H9 (cell line): ENCODE measurements around the gene CCT6A. TPM values are rescaled to one million over a fixed set of nuclear protein-coding genes. Genes with fewer than 3 reads are reported as not detected.
"Not testable (repeated sequence)": the region's sequence is repeated elsewhere in the genome, so short reads cannot be mapped to it uniquely, and the experiment has no call there.

ENCODE experiments used
- DNase-seq: peaks from one replicate; pipeline ENCODE4 v3.0.0-alpha.2; 2017
- H2AFZ ChIP-seq: one replicate; pipeline ENCODE4 v1.6.1; 2013; ENCODE audit warnings: mild to moderate bottlenecking, low read length, control low read depth, moderate library complexity
- H2AK5ac ChIP-seq: 2 replicates; pipeline ENCODE4 v1.6.1; 2013; ENCODE audit warnings: low read length, control low read depth, mixed read lengths; ENCODE audit not compliant: insufficient read length
- H2BK120ac ChIP-seq: one replicate; pipeline ENCODE4 v1.6.1; 2013; ENCODE audit warnings: low read depth, mild to moderate bottlenecking, low read length, control low read depth, inconsistent platforms; ENCODE audit not compliant: poor library complexity, severe bottlenecking
- H2BK12ac ChIP-seq: 2 replicates; pipeline ENCODE4 v1.6.1; 2013; ENCODE audit warnings: low read length, control low read depth, mixed read lengths, low read depth; ENCODE audit not compliant: insufficient read length
- H2BK15ac ChIP-seq: 2 replicates; pipeline ENCODE4 v1.6.1; 2013; ENCODE audit warnings: low read depth, low read length, control low read depth
- H2BK20ac ChIP-seq: one replicate; pipeline ENCODE4 v1.6.1; 2013; ENCODE audit warnings: low read depth, mild to moderate bottlenecking, low read length, control low read depth, inconsistent platforms; ENCODE audit not compliant: poor library complexity, severe bottlenecking
- H2BK5ac ChIP-seq: 2 replicates; pipeline ENCODE4 v1.6.1; 2013; ENCODE audit warnings: low read length, control low read depth, mixed read lengths; ENCODE audit not compliant: insufficient read length
- H3K14ac ChIP-seq: 2 replicates; pipeline ENCODE4 v1.6.1; 2013; ENCODE audit warnings: low read length, control low read depth; ENCODE audit not compliant: insufficient read depth
- H3K18ac ChIP-seq: 2 replicates; pipeline ENCODE4 v1.6.1; 2013; ENCODE audit warnings: low read depth, mild to moderate bottlenecking, mixed read lengths, low read length, control low read depth; ENCODE audit not compliant: insufficient read length
- H3K23ac ChIP-seq: 2 replicates; pipeline ENCODE4 v1.6.1; 2013; ENCODE audit warnings: low read length, control low read depth, mixed read lengths, low read depth; ENCODE audit not compliant: insufficient read length
- H3K23me2 ChIP-seq: 2 replicates; pipeline ENCODE4 v1.6.1; 2013; ENCODE audit warnings: low read depth, mild to moderate bottlenecking, mixed read lengths, low read length, control low read depth; ENCODE audit not compliant: insufficient read length, poor library complexity, severe bottlenecking
- H3K27ac ChIP-seq: 2 replicates; pipeline ENCODE4 v1.5.1; 2013; ENCODE audit warnings: low read length, control low read depth, mixed read lengths, low read depth; ENCODE audit not compliant: insufficient read length
- H3K27me3 ChIP-seq: 2 replicates; pipeline ENCODE4 v1.6.1; 2013; ENCODE audit warnings: low read length, control low read depth, inconsistent platforms; ENCODE audit not compliant: insufficient read depth
- H3K4ac ChIP-seq: 2 replicates; pipeline ENCODE4 v1.6.1; 2013; ENCODE audit warnings: low read depth, mild to moderate bottlenecking, control low read depth, inconsistent platforms, low read length, moderate library complexity
- H3K4me1 ChIP-seq: 2 replicates; pipeline ENCODE4 v1.6.1; 2013; ENCODE audit warnings: low read length, control low read depth, inconsistent platforms; ENCODE audit not compliant: insufficient read depth
- H3K4me2 ChIP-seq: 2 replicates; pipeline ENCODE4 v1.6.1; 2013; ENCODE audit warnings: low read length, control low read depth, mixed read lengths; ENCODE audit not compliant: insufficient read length, insufficient read depth
- H3K56ac ChIP-seq: 2 replicates; pipeline ENCODE4 v1.6.1; 2013; ENCODE audit warnings: low read depth, mild to moderate bottlenecking, mixed read lengths, low read length, control low read depth; ENCODE audit not compliant: insufficient read length
- H3K79me1 ChIP-seq: 2 replicates; pipeline ENCODE4 v1.6.1; 2013; ENCODE audit warnings: low read depth, mild to moderate bottlenecking, moderate library complexity, low read length, control low read depth, inconsistent platforms; ENCODE audit not compliant: insufficient read depth, poor library complexity, severe bottlenecking
- H3K79me2 ChIP-seq: 2 replicates; pipeline ENCODE4 v1.6.1; 2013; ENCODE audit warnings: low read length, control low read depth, inconsistent platforms; ENCODE audit not compliant: insufficient read depth
- H3K9ac ChIP-seq: 2 replicates; pipeline ENCODE4 v1.6.1; 2013; ENCODE audit warnings: low read length, control low read depth, mixed read lengths; ENCODE audit not compliant: insufficient read length; ENCODE audit errors: extremely low read depth
- H3K9me3 ChIP-seq: one replicate; pipeline ENCODE4 v1.6.1; 2013; ENCODE audit warnings: low read depth, low read length, inconsistent platforms; ENCODE audit not compliant: control insufficient read depth
- H3T11ph ChIP-seq: one replicate; pipeline ENCODE4 v1.6.1; 2013; ENCODE audit warnings: mild to moderate bottlenecking, low read length, control low read depth, inconsistent platforms
- H4K20me1 ChIP-seq: one replicate; pipeline ENCODE4 v1.6.1; 2013; ENCODE audit not compliant: control insufficient read depth, insufficient read length, insufficient read depth
- H4K5ac ChIP-seq: 2 replicates; pipeline ENCODE4 v1.6.1; 2013; ENCODE audit warnings: low read depth, mild to moderate bottlenecking, mixed read lengths, low read length, control low read depth; ENCODE audit not compliant: insufficient read length
- H4K8ac ChIP-seq: replicated peaks from 2 replicates; pipeline ENCODE4 v1.6.1; 2013; ENCODE audit warnings: low read length, control low read depth, mixed read lengths, low read depth; ENCODE audit not compliant: insufficient read length
- H4K91ac ChIP-seq: 2 replicates; pipeline ENCODE4 v1.6.1; 2013; ENCODE audit warnings: low read depth, mild to moderate bottlenecking, moderate library complexity, mixed read lengths, low read length, control low read depth; ENCODE audit not compliant: insufficient read length
- H3K27ac Mint-ChIP-seq, 3 experiments: 2 replicates in 2 of 3; 3 replicates in 1 of 3; pipeline ENCODE4 v1.8.0; 2020 to 2021; ENCODE audit warnings: mixed read lengths in 3 of 3, mild to moderate bottlenecking in 1 of 3, moderate library complexity in 1 of 3
- H3K27me3 Mint-ChIP-seq: 2 replicates; pipeline ENCODE4 v1.8.0; 2021; ENCODE audit warnings: low read depth, mild to moderate bottlenecking, moderate library complexity, mixed read lengths
- H3K36me3 Mint-ChIP-seq, 3 experiments: 2 replicates in 2 of 3; 3 replicates in 1 of 3; pipeline ENCODE4 v1.8.0; 2020 to 2021; ENCODE audit warnings: low read depth in 3 of 3, mixed read lengths in 3 of 3; ENCODE audit not compliant: insufficient read depth in 1 of 3
- H3K4me1 Mint-ChIP-seq, 2 experiments: 2 replicates each; pipeline ENCODE4 v1.8.0; 2020; ENCODE audit warnings: mixed read lengths in 2 of 2
- H3K4me3 Mint-ChIP-seq, 2 experiments: 2 replicates in 1 of 2; 3 replicates in 1 of 2; pipeline ENCODE4 v1.8.0; 2020 to 2021; ENCODE audit warnings: mild to moderate bottlenecking in 2 of 2, mixed read lengths in 2 of 2, moderate library complexity in 1 of 2
- H3K9me3 Mint-ChIP-seq, 2 experiments: 2 replicates in 1 of 2; 3 replicates in 1 of 2; pipeline ENCODE4 v1.8.0; 2020; ENCODE audit warnings: mild to moderate bottlenecking in 2 of 2, mixed read lengths in 2 of 2, moderate library complexity in 1 of 2
- WGBS: extraction: QIAGEN DNeasy Blood & Tissue Kit; methylation state at CpG from one replicate; pipeline ENCODE4 v1.1.7; 2013; ENCODE audit warnings: missing lambda C conversion rate, low lambda C conversion rate, mixed read lengths; ENCODE audit not compliant: insufficient read length; ENCODE audit errors: extremely low coverage; 5-methylcytosine and 5-hydroxymethylcytosine counted together
- total RNA-seq: library from RNA; stranded (reverse); gene quantifications from 2 replicates; pipeline ENCODE4 v1.2.1, GENCODE V29; 2021

Gene CCT6A
- total RNA-seq, 1 experiment from 2014 or later = 303 TPM

- not testable (repeated sequence) for H3K9ac ChIP-seq, H2BK20ac ChIP-seq, H3K23ac ChIP-seq, H3K18ac ChIP-seq, DNase-seq, H4K91ac ChIP-seq, H2BK5ac ChIP-seq, H3K9me3 ChIP-seq, H3K14ac ChIP-seq, H3K23me2 ChIP-seq, H3K4ac ChIP-seq, H4K5ac ChIP-seq, H2BK15ac ChIP-seq, H3K9me3 Mint-ChIP-seq, H2AFZ ChIP-seq, H3K27ac Mint-ChIP-seq, H4K8ac ChIP-seq, H3K27ac ChIP-seq, H3T11ph ChIP-seq, H4K20me1 ChIP-seq, H3K79me2 ChIP-seq, H3K27me3 ChIP-seq, H2BK120ac ChIP-seq, H3K79me1 ChIP-seq, H2AK5ac ChIP-seq, H3K4me1 ChIP-seq, H3K56ac ChIP-seq, H2BK12ac ChIP-seq, H3K27me3 Mint-ChIP-seq
- H3K4me3 Mint-ChIP-seq = peak overlapping the region; percentile 57 to 82; a peak in 4 of 5 replicates
- peak overlapping the region; percentile 25 for H3K4me2 ChIP-seq
- peaks cover 24 to 43% (median 39%) of the 10 kb centered on the region in 3 experiments for H3K36me3 Mint-ChIP-seq
- H3K4me1 Mint-ChIP-seq = peaks cover 5 to 10% of the 10 kb centered on the region in 2 experiments; a peak in 2 of 4 replicates
- WGBS = no CpG with 5 or more reads among the region's 7 CpGs
These were observed 19.0 kb upstream of the CCT6A start for GRCh38 chr7:56032578-56032977.
